Measurements from ENCODE around the gene ARHGAP21.

GRCh38 chr10:24551161-24551560, 172.5 kb downstream of the ARHGAP21 start:
- TF ChIP-seq CTCF (conservative IDR thresholded peaks at IDR 0.05; ENCODE audit: low read length) = no peak
- no peak for TF ChIP-seq EZH2phosphoT487 (IDR thresholded peaks at IDR 0.05; ENCODE audit: borderline replicate concordance)

All from Loucy (cell line).